Sciatic nerve (tissue), 2 donors: ENCODE data around the gene IFITM2. TPM values are rescaled to one million over a fixed set of nuclear protein-coding genes. Genes with fewer than 3 reads are reported as not detected.
"Not testable (repeated sequence)": the region's sequence is repeated elsewhere in the genome, so short reads cannot be mapped to it uniquely, and the experiment has no call there.

Source experiments
- ATAC-seq: fragments of 200-7000 bp; cut with Tn5 transposase; one replicate; pipeline ENCODE4 v1.9.1; 2020; ENCODE audit warnings: mild to moderate bottlenecking, moderate library complexity
- DNase-seq: peaks from one replicate; pipeline ENCODE4 v3.0.0-alpha.2; 2020; ENCODE audit warnings: low spot score
- intact Hi-C: fragments of 100-400 bp; cut with DNase I; formaldehyde crosslinking; loops from one replicate; pipeline ENCODE4 v1.14.2; 2022
- total RNA-seq: library from RNA; stranded (reverse); fragmentation: NEBNext Ultra II Directional; extraction: Animal tissue kit (Norgen Biotek cat#: 25700); gene quantifications from one replicate; pipeline ENCODE4 v1.2.1, GENCODE V29; 2021
- donor health status: DM: no; HTN: no; CAD: no.
- donor health status: DM: no; HTN: no; CAD: no.

Gene IFITM2
- total RNA-seq, 1 donor from 2014 or later: 853 TPM

GRCh38 chr11:317668-318404, 10.2 kb downstream of the IFITM2 start:
- intact Hi-C loops, ATAC-seq: not testable (repeated sequence)
- peak; percentile 59 for DNase-seq

- intact Hi-C loops: not testable (repeated sequence)
- DNase-seq: peak; percentile 69
- ATAC-seq: peak; percentile 33
Observed at GRCh38 chr11:318405-319120, 10.9 kb downstream of the IFITM2 start.

GRCh38 chr11:319121-319887, 11.7 kb downstream of the IFITM2 start:
- ATAC-seq: peak; percentile 41
- DNase-seq: peak; percentile 67

GRCh38 chr11:319888-320273, 12.3 kb downstream of the IFITM2 start:
- ATAC-seq (peak; percentile 20), DNase-seq (peak; percentile 44)
- intact Hi-C loops: not testable (repeated sequence)

More at GRCh38 chr11:319121-319887, 11.7 kb downstream of the IFITM2 start:
- intact Hi-C loops: not testable (repeated sequence)

- ATAC-seq (no peak), DNase-seq (peak; percentile 58)
- intact Hi-C loops: no loop called here
Observed at GRCh38 chr11:324156-324555, 16.5 kb downstream of the IFITM2 start.

GRCh38 chr11:324593-325517, 17.2 kb downstream of the IFITM2 start:
- ATAC-seq, intact Hi-C loops: not testable (repeated sequence)
- DNase-seq: peak; percentile 64

GRCh38 chr11:325796-326591, 18.4 kb downstream of the IFITM2 start:
- DNase-seq (peak; percentile 65), ATAC-seq (no peak)
- intact Hi-C loops: no loop called here

GRCh38 chr11:326592-326841, 18.9 kb downstream of the IFITM2 start:
- intact Hi-C loops: no loop called here
- no peak for DNase-seq
- ATAC-seq: no peak

GRCh38 chr11:326842-327580, 19.4 kb downstream of the IFITM2 start:
- ATAC-seq (peak; percentile 89), DNase-seq (peak; percentile 91)
- intact Hi-C loops: no loop called here

GRCh38 chr11:327581-327923, 19.9 kb downstream of the IFITM2 start:
- DNase-seq (no peak), ATAC-seq (no peak)
- intact Hi-C loops: no loop called here

- ATAC-seq (no peak), DNase-seq (peak; percentile 52)
- intact Hi-C loops: no loop called here
Observed at GRCh38 chr11:328012-328411, 20.4 kb downstream of the IFITM2 start.

GRCh38 chr11:328516-329100, 21.0 kb downstream of the IFITM2 start:
- peak; percentile 45 for DNase-seq
- intact Hi-C loops, ATAC-seq: not testable (repeated sequence)

- intact Hi-C loops: no loop called here
- ATAC-seq: no peak
- DNase-seq: no peak
Observed at GRCh38 chr11:329886-330253, 22.3 kb downstream of the IFITM2 start.

- ATAC-seq (no peak), DNase-seq (peak; percentile 51)
- intact Hi-C loops: no loop called here
Observed at GRCh38 chr11:330307-330693, 22.7 kb downstream of the IFITM2 start.

- no peak for ATAC-seq
- peak; percentile 58 for DNase-seq
- intact Hi-C loops: no loop called here
Observed at GRCh38 chr11:330694-331357, 23.2 kb downstream of the IFITM2 start.

GRCh38 chr11:331358-332060, 23.9 kb downstream of the IFITM2 start:
- DNase-seq: peak; percentile 53
- intact Hi-C loops: no loop called here
- no peak for ATAC-seq
